K562 (cell line): ENCODE measurements around the gene EIF4E. TPM values are rescaled to one million over a fixed set of nuclear protein-coding genes. Genes with fewer than 3 reads are reported as not detected.

Experiments used
- BRD4 ChIP-seq: fragments of 200-600 bp; sonication (generic); IDR thresholded peaks from 2 replicates; pipeline ENCODE4 v1.6.1; 2017; ENCODE audit warnings: inconsistent platforms
- CBX1 ChIP-seq: sonication (generic); IDR thresholded peaks from 2 replicates; pipeline ENCODE4 v1.6.1; 2016; ENCODE audit warnings: antibody characterized with exemption, low read depth, mild to moderate bottlenecking
- CEBPG ChIP-seq, 3 experiments: fragments of 200-800 bp in 1 of 3; sonication (Bioruptor generic) in 1 of 3; sonication (generic) in 1 of 3; formaldehyde crosslinking in 1 of 3; IDR thresholded peaks in 2 of 3; conservative IDR thresholded peaks in 1 of 3; 2 replicates each; pipeline versions ENCODE4 v1.6.1 to v1.8.0; 2016 to 2022; ENCODE audit warnings: missing compliant biosample characterization in 2 of 3, missing genetic modification characterization in 2 of 3, mild to moderate bottlenecking in 1 of 3, missing genetic modification reagents in 1 of 3
- CREM ChIP-seq: IDR thresholded peaks from 2 replicates; pipeline ENCODE4 v1.6.1; 2014; ENCODE audit warnings: antibody characterized with exemption, low read depth
- CSDE1 ChIP-seq, 2 experiments: fragments of 450-650 bp; IDR thresholded peaks; 2 replicates each; pipeline ENCODE4 v1.6.1; 2016; ENCODE audit warnings: mild to moderate bottlenecking in 1 of 2
- FOSL1 ChIP-seq: fragments of 200-800 bp; sonication (Bioruptor generic); conservative IDR thresholded peaks from 2 replicates; pipeline ENCODE4 v1.6.1; 2016; ENCODE audit warnings: missing genetic modification characterization, missing compliant biosample characterization
- GABPA ChIP-seq: fragments of 200-800 bp; sonication (Bioruptor generic); conservative IDR thresholded peaks from 2 replicates; pipeline ENCODE4 v1.6.1; 2016; ENCODE audit warnings: low read depth, missing genetic modification characterization, missing compliant biosample characterization
- GTF2A2 ChIP-seq: IDR thresholded peaks from 2 replicates; pipeline ENCODE4 v1.6.1; 2016; ENCODE audit warnings: mild to moderate bottlenecking, missing genetic modification characterization, missing compliant biosample characterization
- HMG20B ChIP-seq: fragments of 250-450 bp; sonication (Bioruptor Pico); IDR thresholded peaks from 2 replicates; pipeline ENCODE4 v1.5.0; 2021; ENCODE audit warnings: mild to moderate bottlenecking
- KDM5B ChIP-seq: fragments of 200-600 bp; sonication (generic); IDR thresholded peaks from 2 replicates; pipeline ENCODE4 v1.6.1; 2012; ENCODE audit warnings: low read depth, mild to moderate bottlenecking, moderate library complexity, low read length, control low read depth, inconsistent platforms; ENCODE audit not compliant: insufficient replicate concordance
- MAFG ChIP-seq: fragments of 450-650 bp; conservative IDR thresholded peaks from 2 replicates; pipeline ENCODE4 v1.6.1; 2016; ENCODE audit warnings: missing genetic modification characterization, missing compliant biosample characterization
- MED1 ChIP-seq: sonication (generic); formaldehyde crosslinking; IDR thresholded peaks from 2 replicates; pipeline ENCODE4 v1.8.1; 2023; ENCODE audit warnings: missing genetic modification reagents, borderline replicate concordance
- MYBL2 ChIP-seq, 2 experiments: fragments of 450-650 bp in 1 of 2; sonication (generic) in 1 of 2; formaldehyde crosslinking in 1 of 2; IDR thresholded peaks; 2 replicates each; pipeline versions ENCODE4 v1.6.1 to v1.8.1; 2017 to 2022; ENCODE audit warnings: borderline replicate concordance in 1 of 2, inconsistent platforms in 1 of 2, low read depth in 1 of 2, mild to moderate bottlenecking in 1 of 2, missing genetic modification reagents in 1 of 2, moderate library complexity in 1 of 2
- NR2C2 ChIP-seq, 2 experiments: fragments of 200-800 bp in 1 of 2; sonication (Bioruptor generic) in 1 of 2; sonication (generic) in 1 of 2; formaldehyde crosslinking in 1 of 2; IDR thresholded peaks; 2 replicates each; pipeline versions ENCODE4 v1.6.1 to v1.8.0; 2016 to 2022; ENCODE audit warnings: mild to moderate bottlenecking in 1 of 2, missing compliant biosample characterization in 1 of 2, missing genetic modification characterization in 1 of 2, missing genetic modification reagents in 1 of 2
- POLR2AphosphoS5 ChIP-seq: IDR thresholded peaks from 2 replicates; pipeline ENCODE4 v1.6.1; 2011; ENCODE audit warnings: mild to moderate bottlenecking, low read depth, low read length, moderate library complexity; ENCODE audit not compliant: control insufficient read depth, insufficient read depth
- SIN3B ChIP-seq: fragments of 450-650 bp; IDR thresholded peaks from 2 replicates; pipeline ENCODE4 v1.6.1; 2017; ENCODE audit warnings: low read depth, mild to moderate bottlenecking, moderate library complexity
- ZNF280A ChIP-seq: fragments of 450-650 bp; IDR thresholded peaks from 2 replicates; pipeline ENCODE4 v1.6.1; 2018; ENCODE audit warnings: mild to moderate bottlenecking, low read depth; ENCODE audit not compliant: partially characterized antibody
- ZNF644 ChIP-seq: fragments of 200-800 bp; sonication (Bioruptor generic); IDR thresholded peaks from 2 replicates; pipeline ENCODE4 v1.6.1; 2016; ENCODE audit warnings: low read depth, missing genetic modification characterization, missing compliant biosample characterization
- polyA plus RNA-seq, 8 experiments: library from polyadenylated mRNA; depleted of rRNA in 4 of 8; stranded (reverse) in 5 of 8; unstranded in 3 of 8; fragments of >200 nt; fragmentation: Nextera tagmentation in 2 of 8; fragmentation: Illumina TruSeq in 1 of 8; extraction: Ambion mirVana in 2 of 8; extraction: Trizol in 1 of 8; gene quantifications; 2 replicates each; pipeline versions ENCODE4 v1.2.1 to v1.2.3, GENCODE V29; 2011 to 2014; ENCODE audit warnings: inconsistent platforms in 1 of 8, missing spikeins in 1 of 8
- total RNA-seq, 7 experiments: library from RNA; depleted of rRNA in 6 of 7; stranded (reverse); fragments of >200 nt in 6 of 7; fragmentation: Illumina TruSeq in 2 of 7; extraction: Trizol in 2 of 7; gene quantifications; 2 replicates each; pipeline versions ENCODE4 v1.2.1 to v1.2.3, GENCODE V29; 2011 to 2021; ENCODE audit warnings: low replicate concordance in 1 of 7
- TF ChIP-seq, protein P1 (sequence below), 2 experiments: IDR thresholded peaks; 2 replicates each; pipeline ENCODE4 v1.6.1; 2011; ENCODE audit warnings: borderline replicate concordance in 1 of 2, control low read depth in 1 of 2, low read depth in 1 of 2, low read length in 1 of 2, mild to moderate bottlenecking in 1 of 2, mixed read lengths in 1 of 2, moderate library complexity in 1 of 2; ENCODE audit not compliant: insufficient read depth in 1 of 2, insufficient read length in 1 of 2, poor library complexity in 1 of 2, severe bottlenecking in 1 of 2; ENCODE audit errors: extremely low read depth in 1 of 2

EIF4E gene
- total and polyA plus RNA-seq, 9 of the 15 experiments (the other 6 are each of a cell fraction or from before 2014, with no cell fraction given): 164 to 489 (median 179) TPM

GRCh38 chr4:98929341-98930267, 671 bp upstream of the EIF4E start (continued):
- peak; percentile 44; the same call in 1 of the 2 replicates for TF ChIP-seq GABPA (tag)
- peak; percentile 88 for TF ChIP-seq POLR2AphosphoS5
- TF ChIP-seq CREM: peak; percentile 91
- TF ChIP-seq GTF2A2 (tag): no peak
- TF ChIP-seq, protein P1, sequence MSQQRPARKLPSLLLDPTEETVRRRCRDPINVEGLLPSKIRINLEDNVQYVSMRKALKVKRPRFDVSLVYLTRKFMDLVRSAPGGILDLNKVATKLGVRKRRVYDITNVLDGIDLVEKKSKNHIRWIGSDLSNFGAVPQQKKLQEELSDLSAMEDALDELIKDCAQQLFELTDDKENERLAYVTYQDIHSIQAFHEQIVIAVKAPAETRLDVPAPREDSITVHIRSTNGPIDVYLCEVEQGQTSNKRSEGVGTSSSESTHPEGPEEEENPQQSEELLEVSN (IDR thresholded peaks at IDR 0.05; ENCODE audit: borderline replicate concordance in 1 of 2, extremely low read depth in 1 of 2, insufficient read depth in 1 of 2, insufficient read length in 1 of 2, low read depth in 1 of 2, low read length in 1 of 2, poor library complexity in 1 of 2, severe bottlenecking in 1 of 2): peak in 1 of 2 experiments; percentile 77
- TF ChIP-seq CEBPG (CRISPR knock-in tag; IDR thresholded peaks at IDR 0.05): no peak
- TF ChIP-seq CEBPG (tag; conservative IDR thresholded peaks at IDR 0.05 in 1 of 2, IDR thresholded peaks at IDR 0.05 in 1 of 2): 0 out of 4 replicates have a peak, but pooled peaks have one; percentile 10 to 15
- TF ChIP-seq MYBL2 (IDR thresholded peaks at IDR 0.05; ENCODE audit: low read depth): no peak
- no peak for TF ChIP-seq MYBL2 (CRISPR knock-in tag; IDR thresholded peaks at IDR 0.05; ENCODE audit: borderline replicate concordance)
- 0 out of 2 replicates have a peak, but pooled peaks have one; percentile 24 for TF ChIP-seq NR2C2 (CRISPR knock-in tag; IDR thresholded peaks at IDR 0.05)
- TF ChIP-seq NR2C2 (tag; IDR thresholded peaks at IDR 0.05): peak; percentile 75; the same call in 1 of the 2 replicates
- peak; percentile 96 for TF ChIP-seq FOSL1 (tag)
- 0 out of 2 replicates have a peak, but pooled peaks have one; percentile 24 for TF ChIP-seq MAFG
- peak; percentile 82 for TF ChIP-seq KDM5B
- TF ChIP-seq BRD4: peak; percentile 16; the same call in 1 of the 2 replicates
- TF ChIP-seq CBX1: peak; percentile 38; the same call in 1 of the 2 replicates
- TF ChIP-seq SIN3B: no peak
- TF ChIP-seq ZNF280A: no peak
- TF ChIP-seq HMG20B (CRISPR knock-in tag): no peak
- no peak for TF ChIP-seq MED1 (CRISPR knock-in tag)
- 0 out of 4 replicates have a peak, but pooled peaks of 1 of the 2 experiments have one; percentile 36 for TF ChIP-seq CSDE1 (IDR thresholded peaks at IDR 0.05)
- TF ChIP-seq ZNF644: 0 out of 2 replicates have a peak, but pooled peaks have one; percentile 28
